NCI-H146 treated with DMSO at 0.1 percent for 48 hours (cell line): ENCODE results near the gene PELI2.
A peak's percentile ranks its signal among the peaks of the same experiment; 100 is the strongest.

Experiments used
- DNase-seq: peaks from one replicate; lab custom pipeline; 2025; ENCODE audit not compliant: unreplicated experiment; lab: John Stamatoyannopoulos, UW

PELI2 gene

DNA sequence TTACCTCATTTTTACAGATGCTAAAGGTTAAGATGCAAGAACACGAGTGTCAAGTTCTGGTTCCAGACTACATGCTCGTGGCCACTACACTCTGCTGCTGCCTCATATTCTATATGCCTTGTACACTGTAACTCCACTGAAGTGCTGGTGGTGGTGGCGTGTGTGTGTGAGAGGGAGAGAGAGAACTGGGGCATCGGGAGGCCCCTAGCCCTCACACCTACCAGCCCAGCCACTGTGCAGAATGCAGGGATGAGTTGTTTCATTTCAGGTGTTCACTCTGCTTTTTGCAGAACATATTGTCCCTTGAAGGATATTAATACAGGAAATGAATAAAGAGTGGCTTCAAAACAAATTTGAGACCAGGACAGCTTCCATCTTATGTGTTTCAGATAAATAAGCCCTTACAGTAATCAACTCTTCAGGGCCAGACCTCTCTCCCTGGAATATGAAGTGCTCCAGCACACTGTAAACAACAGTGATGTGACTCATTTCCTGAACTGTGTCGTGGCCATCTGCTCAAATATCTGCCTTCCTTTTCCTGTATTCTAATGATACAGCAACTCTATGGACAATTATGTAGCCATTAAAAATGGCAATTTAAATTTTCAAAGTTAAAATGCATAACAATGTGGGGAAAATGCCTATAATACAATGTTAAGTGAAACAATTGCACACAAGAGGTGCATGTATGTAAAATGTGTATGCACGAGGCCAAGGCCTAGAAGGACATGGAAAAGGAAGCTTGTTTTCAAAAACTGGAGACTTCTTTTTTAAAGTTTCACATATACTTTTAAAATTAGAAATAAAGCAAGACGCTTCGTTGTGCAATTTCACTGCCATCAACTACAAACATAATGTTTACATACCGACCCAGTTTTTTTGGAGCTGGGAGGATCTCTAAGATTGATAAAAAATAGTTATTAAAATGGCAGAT is 215.4 kb downstream of the PELI2 start:
- DNase-seq: no peak

DNA sequence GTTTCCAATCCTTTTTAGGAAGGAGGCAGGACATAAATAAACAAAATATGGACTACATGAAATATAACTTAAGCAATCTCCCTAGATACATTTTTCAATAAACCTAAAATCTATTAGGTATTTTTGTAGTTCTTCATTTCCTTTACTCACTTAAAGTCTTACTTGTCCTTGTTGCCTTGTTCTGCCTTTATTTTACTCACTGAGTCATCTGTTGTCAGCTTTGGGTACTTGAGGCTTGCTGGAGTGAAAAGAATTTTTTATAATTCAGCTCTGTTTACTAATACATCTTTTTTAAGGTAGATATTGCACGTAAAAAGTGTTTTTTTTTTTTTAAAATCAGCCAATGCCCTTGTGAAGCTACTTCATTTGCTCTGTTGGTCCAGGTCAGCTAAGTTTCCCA is 216.2 kb downstream of the PELI2 start:
- no peak for DNase-seq

DNA sequence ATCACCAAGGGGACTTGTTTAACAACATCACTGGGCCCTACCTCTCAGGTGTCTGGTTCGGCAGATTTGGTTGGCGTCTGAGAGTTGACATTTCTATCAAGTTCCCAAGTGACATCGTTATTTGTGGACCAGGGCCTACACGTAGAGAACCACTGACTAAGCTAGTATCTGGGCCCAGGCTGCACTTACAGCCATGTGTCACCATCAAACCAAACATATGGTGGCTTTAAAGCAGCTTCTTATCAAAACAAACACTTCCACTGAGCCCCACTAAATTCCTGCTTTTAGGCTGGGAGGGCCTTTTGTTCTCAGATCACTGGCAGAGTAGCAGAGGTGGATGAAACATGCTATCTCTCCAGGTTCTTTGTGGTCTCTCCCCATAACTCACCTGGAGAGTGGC is 220.5 kb downstream of the PELI2 start:
- no peak for DNase-seq

DNA sequence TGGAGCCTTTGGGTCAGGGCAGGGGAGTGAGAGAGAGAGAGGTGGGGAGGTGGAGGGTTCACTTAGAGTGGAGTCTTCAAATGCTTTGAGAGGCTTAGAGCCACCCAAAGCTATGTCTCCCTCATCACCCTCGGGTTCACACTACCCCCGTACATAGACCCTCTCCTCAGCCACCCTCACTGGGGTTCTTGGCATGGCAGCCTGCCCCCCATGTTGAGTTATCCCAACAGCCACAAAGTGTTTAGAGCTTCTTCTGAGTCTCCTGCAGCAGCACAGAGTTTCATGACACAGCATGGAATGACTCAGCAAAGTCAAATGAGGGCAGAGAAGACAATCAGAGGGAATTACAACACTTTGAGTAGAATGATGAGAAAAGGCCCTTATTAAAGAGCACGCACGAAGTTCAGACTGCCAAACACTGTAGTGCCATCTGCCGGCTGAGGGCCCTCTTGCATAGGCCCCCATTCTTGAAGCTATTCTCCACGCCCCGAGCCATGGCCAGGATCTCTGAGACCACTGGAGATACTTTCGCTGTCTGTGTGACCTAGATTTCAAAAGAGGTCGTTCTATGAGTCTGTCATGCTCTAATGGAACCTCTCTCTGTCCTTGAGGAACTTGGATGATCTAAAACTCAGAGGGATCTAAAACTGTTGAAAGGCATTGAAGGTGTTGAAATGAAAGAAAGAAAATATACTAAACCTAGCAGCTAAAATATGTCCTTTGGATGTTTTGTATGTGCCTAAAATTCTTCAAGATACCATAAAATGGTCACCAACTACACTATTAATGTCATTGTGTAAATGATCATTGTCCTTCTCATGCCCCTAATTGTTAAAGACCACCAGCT is 221.9 kb downstream of the PELI2 start:
- DNase-seq: peak; percentile 26

DNA sequence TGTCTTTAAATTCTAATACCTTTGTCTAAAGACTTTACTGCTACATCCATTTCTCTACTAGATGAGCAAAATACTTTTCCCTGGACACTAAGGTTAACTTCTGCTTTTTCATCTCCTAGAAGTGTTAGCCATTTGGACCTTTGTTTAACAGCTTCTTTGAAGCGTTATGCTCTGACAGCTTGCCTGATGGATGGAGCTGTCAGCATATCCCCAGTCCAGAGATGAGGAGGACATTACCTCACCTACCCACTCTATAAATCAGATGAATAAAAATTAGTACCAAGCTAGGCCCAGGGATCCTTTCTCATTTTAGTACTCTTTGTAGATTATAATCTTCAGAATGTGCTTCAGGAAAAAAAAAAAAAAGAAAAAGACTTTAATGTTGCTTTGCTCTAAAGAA is 222.7 kb downstream of the PELI2 start:
- DNase-seq: no peak

DNA sequence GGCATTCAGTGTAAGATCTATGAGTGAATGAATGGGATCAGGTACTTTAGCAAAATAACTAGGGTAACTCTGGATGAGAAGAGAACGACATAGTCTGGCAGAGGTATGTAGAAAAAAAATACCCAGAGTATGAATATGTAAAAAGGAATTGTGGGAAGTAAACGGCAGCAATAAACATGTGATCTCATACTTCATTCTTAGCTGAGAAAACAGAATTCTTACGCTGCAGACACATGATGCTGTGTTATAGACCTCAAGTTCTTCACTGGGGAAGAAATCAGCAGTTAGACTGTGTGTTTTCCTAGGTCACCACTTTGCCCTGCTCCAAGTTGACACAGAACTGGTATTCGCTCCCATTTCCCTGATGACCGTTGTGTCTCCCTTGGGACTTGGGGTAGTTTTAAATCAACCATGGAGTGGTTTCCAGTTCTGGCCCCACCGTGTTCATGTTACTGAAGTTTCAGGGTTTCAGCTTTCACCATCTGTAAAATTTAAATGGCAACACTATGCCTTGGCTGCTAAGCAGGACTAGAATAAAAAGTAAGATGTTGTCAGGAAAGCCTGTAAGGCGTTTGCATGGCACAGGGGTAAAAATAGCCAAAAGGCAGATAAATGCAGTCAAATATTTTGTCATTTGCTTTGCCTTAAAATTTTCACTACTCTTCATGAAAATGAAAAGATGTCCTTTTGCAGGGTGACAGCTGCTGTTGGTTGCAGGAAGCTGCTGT is 223.7 kb downstream of the PELI2 start:
- DNase-seq: no peak

DNA sequence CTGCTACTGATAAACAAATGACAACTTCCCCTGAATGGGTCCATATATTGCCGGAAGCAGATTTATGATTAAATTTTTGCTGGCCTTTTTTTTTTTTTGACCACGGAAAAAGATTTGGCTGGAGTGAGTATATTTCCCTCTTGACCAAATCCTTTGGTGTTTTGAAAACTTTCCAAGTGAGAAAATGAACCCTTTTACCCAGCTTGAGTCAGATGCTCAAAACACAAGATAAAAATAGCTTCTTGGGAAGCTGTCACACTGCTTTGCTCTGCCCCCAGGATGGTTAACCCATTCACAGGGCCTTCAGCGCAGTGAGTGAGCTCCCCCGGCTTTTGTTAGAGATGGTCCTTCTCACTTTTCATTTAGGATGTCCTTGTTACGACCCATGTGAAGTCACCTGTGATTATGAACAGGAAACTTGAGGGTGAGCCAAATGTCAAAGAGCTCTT is 224.3 kb downstream of the PELI2 start:
- no peak for DNase-seq

DNA sequence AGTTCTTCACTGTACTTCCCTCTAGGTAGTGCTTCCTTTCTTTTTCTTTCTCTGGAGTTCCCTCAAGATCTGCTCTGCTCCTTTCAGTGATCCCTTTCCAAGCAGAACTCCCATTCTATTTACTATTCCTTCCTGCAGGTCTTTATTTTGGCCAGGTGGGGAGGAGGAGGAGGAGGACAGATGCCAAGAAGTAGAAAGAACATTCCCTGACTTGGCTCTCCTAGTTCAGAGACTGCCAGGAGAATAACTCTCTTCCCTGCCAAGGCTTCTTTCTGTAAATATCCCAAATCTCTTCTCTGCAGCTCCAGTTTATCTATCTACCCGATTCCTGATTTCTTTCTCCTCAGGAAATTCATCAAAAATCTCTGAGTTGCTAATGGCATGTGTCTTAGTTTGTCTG is 231.7 kb downstream of the PELI2 start:
- DNase-seq: no peak
